HCT116 (cell line): ENCODE measurements around the gene SMIM36. TPM values are rescaled to one million over a fixed set of nuclear protein-coding genes. Genes with fewer than 3 reads are reported as not detected.

ENCODE experiments used
- ATAC-seq: fragments of 200-7000 bp; cut with Tn5 transposase; 2 replicates; pipeline ENCODE4 v1.9.1; 2020; ENCODE audit warnings: mild to moderate bottlenecking, moderate library complexity
- BruUV-seq: library from RNA; stranded (reverse); fragments of 400-500 nt; replicated peaks from 2 replicates; lab custom pipeline; 2021; lab: Mats Ljungman, UMichigan
- CTCF ChIA-PET: fragments of 300-600 bp; sonication (Branson Sonifier 250); formaldehyde crosslinking; loops from one replicate; lab custom pipeline; 2021; ENCODE audit warnings: antibody characterized with exemption; lab: Charles Lee
- POLR2A ChIA-PET: fragments of 300-600, 350-600 bp; sonication (Branson Sonifier 250); formaldehyde crosslinking; loops from one replicate; lab custom pipeline; 2021; ENCODE audit warnings: antibody characterized with exemption; lab: Charles Lee
- RAD21 ChIA-PET, 2 experiments: fragments of 300-600 bp; sonication (Branson Sonifier 250); formaldehyde crosslinking; loops; one replicate each; lab custom pipeline; 2023; ENCODE audit warnings: low total read pairs in 2 of 2; ENCODE audit not compliant: uncharacterized antibody in 2 of 2, unreplicated experiment in 2 of 2, low non-redundant PET in 1 of 2; lab: Charles Lee
- DNase-seq: peaks from one replicate; pipeline ENCODE4 v3.0.0-alpha.2; 2010; ENCODE audit warnings: low read depth, low spot score
- H2AFZ ChIP-seq: fragments of 200-600 bp; shearing (Covaris generic), sonication (generic); 2 replicates; pipeline ENCODE4 v1.6.1; 2017; ENCODE audit warnings: low read depth, mixed run types, mixed read lengths, antibody characterized with exemption, low read length; ENCODE audit not compliant: poor library complexity, severe bottlenecking
- H3K27ac ChIP-seq: 2 replicates; pipeline ENCODE4 v1.5.1; 2012; ENCODE audit warnings: low read depth, low read length
- H3K27me3 ChIP-seq: fragments of 200-600 bp; sonication (generic); 2 replicates; pipeline ENCODE4 v1.6.1; 2016; ENCODE audit warnings: mixed run types, low read length, mixed read lengths; ENCODE audit not compliant: insufficient read depth
- H3K36me3 ChIP-seq, 2 experiments: fragments of 200-500 bp in 1 of 2; fragments of 200-600 bp in 1 of 2; sonication (Bioruptor generic) in 1 of 2; sonication (generic) in 1 of 2; 2 replicates each; pipeline versions ENCODE4 v1.5.1 to v1.6.1; 2014 to 2016; ENCODE audit warnings: low read length in 2 of 2, inconsistent platforms in 1 of 2, mixed read lengths in 1 of 2, mixed run types in 1 of 2; ENCODE audit not compliant: insufficient read depth in 2 of 2, control insufficient read depth in 1 of 2
- H3K4me1 ChIP-seq, 2 experiments: fragments of 200-600 bp in 1 of 2; sonication (generic) in 1 of 2; 2 replicates each; pipeline versions ENCODE4 v1.5.1 to v1.6.1; 2012 to 2017; ENCODE audit warnings: low read length in 2 of 2, inconsistent platforms in 1 of 2, mild to moderate bottlenecking in 1 of 2, mixed read lengths in 1 of 2, mixed run types in 1 of 2, moderate library complexity in 1 of 2; ENCODE audit not compliant: insufficient read depth in 2 of 2, control insufficient read depth in 1 of 2
- H3K4me2 ChIP-seq: fragments of 200-600 bp; sonication (generic); 2 replicates; pipeline ENCODE4 v1.6.1; 2017; ENCODE audit warnings: mixed run types, low read length, mixed read lengths
- H3K4me3 ChIP-seq, 2 experiments: fragments of 200-600 bp in 1 of 2; sonication (generic) in 1 of 2; replicated peaks in 1 of 2; 2 replicates each; pipeline ENCODE4 v1.5.1; 2011 to 2016; ENCODE audit warnings: low read length in 2 of 2, control low read depth in 1 of 2, low read depth in 1 of 2, mild to moderate bottlenecking in 1 of 2, mixed read lengths in 1 of 2, mixed run types in 1 of 2
- H3K79me2 ChIP-seq: fragments of 200-600 bp; sonication (generic); 2 replicates; pipeline ENCODE4 v1.6.1; 2017; ENCODE audit warnings: mild to moderate bottlenecking, mixed run types, low read length, moderate library complexity, mixed read lengths; ENCODE audit not compliant: insufficient read depth
- H3K9ac ChIP-seq: fragments of 200-600 bp; sonication (generic); 2 replicates; pipeline ENCODE4 v1.6.1; 2016; ENCODE audit warnings: low read length, mixed read lengths
- H3K9me2 ChIP-seq: fragments of 200-600 bp; sonication (generic), shearing (Covaris generic); 2 replicates; pipeline ENCODE4 v1.6.1; 2017; ENCODE audit warnings: mixed run types, mild to moderate bottlenecking, moderate library complexity; ENCODE audit not compliant: insufficient read depth
- H3K9me3 ChIP-seq, 2 experiments: fragments of 200-500 bp in 1 of 2; fragments of 200-600 bp in 1 of 2; sonication (Bioruptor generic) in 1 of 2; sonication (generic) in 1 of 2; 2 replicates each; pipeline ENCODE4 v1.6.1; 2014 to 2017; ENCODE audit warnings: low read length in 2 of 2, mixed read lengths in 2 of 2, inconsistent platforms in 1 of 2, low read depth in 1 of 2, mild to moderate bottlenecking in 1 of 2, mixed run types in 1 of 2, moderate library complexity in 1 of 2; ENCODE audit not compliant: control insufficient read depth in 1 of 2, insufficient read depth in 1 of 2
- H4K20me1 ChIP-seq: fragments of 200-600 bp; sonication (generic), shearing (Covaris generic); 2 replicates; pipeline ENCODE4 v1.6.1; 2017; ENCODE audit warnings: mixed run types, mild to moderate bottlenecking, moderate library complexity; ENCODE audit not compliant: insufficient read depth
- CBX3 ChIP-seq: IDR thresholded peaks from 2 replicates; pipeline ENCODE4 v1.6.1; 2012; ENCODE audit warnings: low read depth
- CEBPB ChIP-seq: IDR thresholded peaks from 2 replicates; pipeline ENCODE4 v1.6.1; 2012; ENCODE audit warnings: low read depth
- EGR1 ChIP-seq: IDR thresholded peaks from 2 replicates; pipeline ENCODE4 v1.6.1; 2012; ENCODE audit warnings: low read depth
- EZH2phosphoT487 ChIP-seq: fragments of 200-600 bp; IDR thresholded peaks from 2 replicates; pipeline ENCODE4 v1.6.1; 2018; ENCODE audit warnings: antibody characterized with exemption, borderline replicate concordance
- FOSL1 ChIP-seq: IDR thresholded peaks from 2 replicates; pipeline ENCODE4 v1.6.1; 2012; ENCODE audit warnings: low read depth
- POLR2AphosphoS5 ChIP-seq: IDR thresholded peaks from 2 replicates; pipeline ENCODE4 v1.6.1; 2011; ENCODE audit warnings: mild to moderate bottlenecking, low read depth, low read length, moderate library complexity
- RAD21 ChIP-seq: IDR thresholded peaks from 2 replicates; pipeline ENCODE4 v1.6.1; 2012; ENCODE audit warnings: low read depth, mild to moderate bottlenecking
- SP1 ChIP-seq: IDR thresholded peaks from 2 replicates; pipeline ENCODE4 v1.6.1; 2012; ENCODE audit warnings: low read depth
- TCF7L2 ChIP-seq: IDR thresholded peaks from 2 replicates; pipeline ENCODE4 v1.7.0; 2011; ENCODE audit warnings: borderline replicate concordance, inconsistent platforms; ENCODE audit not compliant: insufficient read depth, insufficient read length; ENCODE audit errors: extremely low read depth
- YY1 ChIP-seq: IDR thresholded peaks from 2 replicates; pipeline ENCODE4 v1.6.1; 2011; ENCODE audit warnings: low read length, low read depth, moderate library complexity, mild to moderate bottlenecking; ENCODE audit not compliant: insufficient replicate concordance; ENCODE audit errors: extremely low read depth
- ZNF274 ChIP-seq: fragments of 200-500 bp; sonication (Bioruptor generic); IDR thresholded peaks from 2 replicates; pipeline ENCODE4 v1.6.1; 2014; ENCODE audit warnings: mild to moderate bottlenecking, low read depth, low read length, inconsistent platforms
- intact Hi-C: fragments of 100-400 bp; cut with micrococcal nuclease; formaldehyde crosslinking; loops from 2 replicates; pipeline ENCODE4 v1.10.0; 2022
- total RNA-seq: library from RNA; stranded (reverse); gene quantifications from one replicate; pipeline ENCODE4 v1.2.1, GENCODE V29; 2021; ENCODE audit not compliant: unreplicated experiment
- TF ChIP-seq, protein P1 (sequence below): IDR thresholded peaks from 2 replicates; pipeline ENCODE4 v1.6.1; 2012
- TF ChIP-seq, protein P2 (sequence below): IDR thresholded peaks from 2 replicates; pipeline ENCODE4 v1.6.1; 2012; ENCODE audit warnings: low read depth

Gene SMIM36
- total RNA-seq, 1 experiment from 2014 or later = 0.37 TPM

DNA sequence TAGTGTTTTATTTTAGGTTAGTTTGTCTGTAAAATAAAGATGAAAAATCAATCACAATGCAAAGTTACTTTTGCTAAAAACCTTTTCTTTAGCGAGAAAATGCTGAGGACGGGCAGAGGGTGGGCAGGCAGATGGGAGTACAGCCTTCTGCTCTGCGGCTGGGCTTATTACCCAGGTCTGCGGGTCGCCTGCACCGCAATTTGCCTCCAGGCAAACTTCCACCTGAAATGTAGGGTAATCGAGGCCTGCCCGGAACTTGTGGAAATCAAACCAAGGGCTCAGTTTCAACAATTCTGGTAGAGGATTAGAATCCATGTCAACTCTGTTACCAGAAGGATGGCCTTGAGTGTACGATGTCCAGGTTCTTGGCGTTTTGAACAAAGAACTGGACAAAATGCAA is 67.3 kb downstream of the SMIM36 start:
- ChIA-PET RAD21 (no interaction called here), POLR2A (no interaction called here), CTCF (no interaction called here)
- DNase-seq (no peak), ATAC-seq (no peak)
- Histone ChIP-seq H3K27me3 (no peaks in the 10 kb centered on the region), H3K36me3 (no peaks in the 10 kb centered on the region), H3K9me3 (no peaks in the 10 kb centered on the region), H3K4me2 (no peak overlapping the region), H3K4me3 (no peak overlapping the region), H3K27ac (no peak overlapping the region), H2AFZ (no peak overlapping the region), H4K20me1 (no peaks in the 10 kb centered on the region), H3K9ac (no peak overlapping the region), H3K4me1 (peaks cover 4 to 9% of the 10 kb centered on the region in 2 experiments; a peak in 3 of 4 replicates), H3K79me2 (no peaks in the 10 kb centered on the region), H3K9me2 (no peaks in the 10 kb centered on the region)
- BruUV-seq = no TSS peak
- intact Hi-C loops = no loop called here
- TF ChIP-seq YY1 (no peak), CEBPB (no peak), FOSL1 (no peak)

DNA sequence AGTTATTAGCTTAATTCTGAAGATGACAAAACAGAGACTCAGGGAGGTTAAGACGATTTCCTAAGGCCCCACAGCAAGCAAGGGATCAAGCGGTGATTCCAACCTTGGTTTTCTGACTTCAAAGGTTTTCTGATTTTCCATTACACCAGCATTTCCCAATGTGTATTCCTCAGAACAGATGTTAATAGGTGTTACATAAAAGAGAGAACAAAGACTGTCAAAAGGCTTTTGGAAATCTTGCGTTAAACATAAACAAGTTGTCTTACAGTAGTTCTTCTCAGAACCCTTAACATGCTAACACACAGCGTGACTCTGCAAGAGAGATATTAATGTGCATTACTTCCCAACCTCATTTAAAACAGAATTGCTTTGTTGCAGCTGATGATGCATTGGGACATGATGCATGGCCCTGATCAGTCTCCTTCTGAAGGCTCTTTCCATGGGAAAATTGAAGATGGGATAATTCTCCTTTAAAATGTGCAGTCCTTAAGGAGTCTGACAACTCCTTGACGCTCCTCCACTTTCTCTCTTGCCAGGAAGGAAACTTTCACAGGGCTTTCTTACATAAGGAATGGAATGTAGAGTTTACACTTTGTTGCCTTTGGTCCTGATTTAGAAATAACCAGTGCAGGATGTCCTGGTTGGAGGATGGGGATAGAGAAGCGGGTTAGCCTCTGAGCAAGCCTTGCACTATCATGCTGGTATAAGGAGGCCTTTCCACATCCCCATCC is 68.1 kb downstream of the SMIM36 start:
- H3K36me3 ChIP-seq = no peaks in the 10 kb centered on the region
- no peak overlapping the region for H2AFZ ChIP-seq
- no peak overlapping the region for H3K9ac ChIP-seq
- no peak for DNase-seq
- no peaks in the 10 kb centered on the region for H3K27me3 ChIP-seq
- peaks cover 4 to 9% of the 10 kb centered on the region in 2 experiments; a peak in 3 of 4 replicates for H3K4me1 ChIP-seq
- no peaks in the 10 kb centered on the region for H4K20me1 ChIP-seq
- RAD21 ChIA-PET = interaction anchor here in 1 of 2 experiments (0.8 kb wide), 1 partner anchor 71 kb away, joined by 3 read pairs; no protein-coding TSS in a partner anchor
- intact Hi-C loops = no loop called here
- no peak overlapping the region for H3K4me2 ChIP-seq
- no peaks in the 10 kb centered on the region for H3K9me3 ChIP-seq
- no peak for ATAC-seq
- no peak overlapping the region for H3K27ac ChIP-seq
- POLR2A ChIA-PET = no interaction called here
- no peaks in the 10 kb centered on the region for H3K79me2 ChIP-seq
- TF ChIP-seq RAD21 = no peak
- no peak for TF ChIP-seq EGR1
- TF ChIP-seq YY1 = no peak
- no peak for TF ChIP-seq SP1
- TF ChIP-seq, protein P1, sequence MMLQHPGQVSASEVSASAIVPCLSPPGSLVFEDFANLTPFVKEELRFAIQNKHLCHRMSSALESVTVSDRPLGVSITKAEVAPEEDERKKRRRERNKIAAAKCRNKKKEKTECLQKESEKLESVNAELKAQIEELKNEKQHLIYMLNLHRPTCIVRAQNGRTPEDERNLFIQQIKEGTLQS = no peak
- no peak for TF ChIP-seq POLR2AphosphoS5
- TF ChIP-seq, protein P2, sequence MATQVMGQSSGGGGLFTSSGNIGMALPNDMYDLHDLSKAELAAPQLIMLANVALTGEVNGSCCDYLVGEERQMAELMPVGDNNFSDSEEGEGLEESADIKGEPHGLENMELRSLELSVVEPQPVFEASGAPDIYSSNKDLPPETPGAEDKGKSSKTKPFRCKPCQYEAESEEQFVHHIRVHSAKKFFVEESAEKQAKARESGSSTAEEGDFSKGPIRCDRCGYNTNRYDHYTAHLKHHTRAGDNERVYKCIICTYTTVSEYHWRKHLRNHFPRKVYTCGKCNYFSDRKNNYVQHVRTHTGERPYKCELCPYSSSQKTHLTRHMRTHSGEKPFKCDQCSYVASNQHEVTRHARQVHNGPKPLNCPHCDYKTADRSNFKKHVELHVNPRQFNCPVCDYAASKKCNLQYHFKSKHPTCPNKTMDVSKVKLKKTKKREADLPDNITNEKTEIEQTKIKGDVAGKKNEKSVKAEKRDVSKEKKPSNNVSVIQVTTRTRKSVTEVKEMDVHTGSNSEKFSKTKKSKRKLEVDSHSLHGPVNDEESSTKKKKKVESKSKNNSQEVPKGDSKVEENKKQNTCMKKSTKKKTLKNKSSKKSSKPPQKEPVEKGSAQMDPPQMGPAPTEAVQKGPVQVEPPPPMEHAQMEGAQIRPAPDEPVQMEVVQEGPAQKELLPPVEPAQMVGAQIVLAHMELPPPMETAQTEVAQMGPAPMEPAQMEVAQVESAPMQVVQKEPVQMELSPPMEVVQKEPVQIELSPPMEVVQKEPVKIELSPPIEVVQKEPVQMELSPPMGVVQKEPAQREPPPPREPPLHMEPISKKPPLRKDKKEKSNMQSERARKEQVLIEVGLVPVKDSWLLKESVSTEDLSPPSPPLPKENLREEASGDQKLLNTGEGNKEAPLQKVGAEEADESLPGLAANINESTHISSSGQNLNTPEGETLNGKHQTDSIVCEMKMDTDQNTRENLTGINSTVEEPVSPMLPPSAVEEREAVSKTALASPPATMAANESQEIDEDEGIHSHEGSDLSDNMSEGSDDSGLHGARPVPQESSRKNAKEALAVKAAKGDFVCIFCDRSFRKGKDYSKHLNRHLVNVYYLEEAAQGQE = no peak
- no peak for TF ChIP-seq TCF7L2
- no peak for TF ChIP-seq EZH2phosphoT487
- no peak for TF ChIP-seq CEBPB
- no peak for TF ChIP-seq ZNF274
- TF ChIP-seq CBX3 = no peak
- TF ChIP-seq FOSL1 = no peak
- no TSS peak for BruUV-seq
- CTCF ChIA-PET = no interaction called here
- H3K4me3 ChIP-seq = no peak overlapping the region
- no peaks in the 10 kb centered on the region for H3K9me2 ChIP-seq
